ENCODE data around the gene PROSER1. TPM values are rescaled to one million over a fixed set of nuclear protein-coding genes. Genes with fewer than 3 reads are reported as not detected.

Gene PROSER1
- total and polyA plus RNA-seq, 9 of the 15 experiments (the other 6 are each of a cell fraction or from before 2014, with no cell fraction given), result 9.2 to 36.2 (median 10.4) TPM

DNA sequence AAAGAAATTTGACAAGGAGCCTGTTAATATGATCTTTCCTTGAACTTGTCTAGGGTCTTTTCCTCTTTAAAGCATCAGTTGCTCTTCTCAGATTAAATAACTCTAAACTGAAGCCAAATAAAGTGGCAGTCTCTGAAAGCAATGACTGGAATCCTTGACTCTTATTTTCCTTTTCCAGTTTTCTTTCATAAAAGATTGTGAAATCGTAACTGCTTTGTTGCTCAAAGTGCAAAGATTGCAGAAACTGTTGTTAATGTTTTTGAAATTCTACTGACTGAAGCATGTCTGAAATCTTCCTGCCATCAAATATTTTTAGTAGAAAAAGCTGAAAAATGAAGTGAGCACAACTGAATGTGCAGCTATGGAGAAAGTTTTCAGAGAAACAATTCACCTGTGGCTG is 2.3 kb upstream of the PROSER1 start:
- CTCF ChIA-PET (ENCODE audit: low intra/inter-chr PET ratio), result interaction anchor here (0.7 kb wide), 1 partner anchor 616 kb away, joined by 3 read pairs; no protein-coding TSS in a partner anchor
- WGBS (ENCODE audit: insufficient coverage, low coverage, missing lambda C conversion rate), result 44% methylated on average over 1 of the region's 1 CpG
- no peak for DNase-seq (ENCODE audit: extremely low read depth in 1 of 4, low spot score in 3 of 4)
- FAIRE-seq, result no peak
- peak overlapping the region; percentile 51 for H3K4me2 ChIP-seq (ENCODE audit: insufficient read depth, low read length)
- H3K4me1 ChIP-seq (replicated peaks in 1 of 2; ENCODE audit: control insufficient read depth in 2 of 2, insufficient read depth in 2 of 2, low read length in 2 of 2), result peaks cover 6 to 7% of the 10 kb centered on the region in 2 experiments; a peak in 4 of 5 replicates
- TF ChIP-seq XRCC4 (IDR thresholded peaks at IDR 0.05; ENCODE audit: extremely low read depth, insufficient read depth, insufficient read length) (no peak), ZNF311 (CRISPR knock-in tag; IDR thresholded peaks at IDR 0.05) (no peak), ZNF143 (CRISPR knock-in tag; IDR thresholded peaks at IDR 0.05) (no peak), U2AF1 (optimal IDR thresholded peaks at IDR 0.05; ENCODE audit: low read depth, low read length) (no peak), ZC3H11A (IDR thresholded peaks at IDR 0.05; ENCODE audit: low read depth, low read length) (no peak), TCF7 (IDR thresholded peaks at IDR 0.05; ENCODE audit: borderline replicate concordance) (no peak), ETV1 (tag; conservative IDR thresholded peaks at IDR 0.05; ENCODE audit: low read depth) (no peak), PTTG1 (tag; IDR thresholded peaks at IDR 0.05; ENCODE audit: low read depth) (no peak), TAF7 (tag; IDR thresholded peaks at IDR 0.05) (no peak), CEBPG (CRISPR knock-in tag; IDR thresholded peaks at IDR 0.05) (no peak), CEBPG (tag; conservative IDR thresholded peaks at IDR 0.05 in 1 of 2, IDR thresholded peaks at IDR 0.05 in 1 of 2) (peak; percentile 34 to 49; a peak in 3 of 4 replicates), POLR2B (IDR thresholded peaks at IDR 0.05; ENCODE audit: low read depth, partially characterized antibody) (no peak), ATF1 (CRISPR knock-in tag; IDR thresholded peaks at IDR 0.05) (no peak), ATF1 (tag; IDR thresholded peaks at IDR 0.05) (no peak), CEBPB (tag; IDR thresholded peaks at IDR 0.05) (peak; percentile 79)
- TF ChIP-seq, protein P1, sequence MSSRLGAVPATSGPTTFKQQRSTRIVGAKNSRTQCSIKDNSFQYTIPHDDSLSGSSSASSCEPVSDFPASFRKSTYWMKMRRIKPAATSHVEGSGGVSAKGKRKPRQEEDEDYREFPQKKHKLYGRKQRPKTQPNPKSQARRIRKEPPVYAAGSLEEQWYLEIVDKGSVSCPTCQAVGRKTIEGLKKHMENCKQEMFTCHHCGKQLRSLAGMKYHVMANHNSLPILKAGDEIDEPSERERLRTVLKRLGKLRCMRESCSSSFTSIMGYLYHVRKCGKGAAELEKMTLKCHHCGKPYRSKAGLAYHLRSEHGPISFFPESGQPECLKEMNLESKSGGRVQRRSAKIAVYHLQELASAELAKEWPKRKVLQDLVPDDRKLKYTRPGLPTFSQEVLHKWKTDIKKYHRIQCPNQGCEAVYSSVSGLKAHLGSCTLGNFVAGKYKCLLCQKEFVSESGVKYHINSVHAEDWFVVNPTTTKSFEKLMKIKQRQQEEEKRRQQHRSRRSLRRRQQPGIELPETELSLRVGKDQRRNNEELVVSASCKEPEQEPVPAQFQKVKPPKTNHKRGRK (tag; IDR thresholded peaks at IDR 0.05), result no peak
- TF ChIP-seq, protein P2, sequence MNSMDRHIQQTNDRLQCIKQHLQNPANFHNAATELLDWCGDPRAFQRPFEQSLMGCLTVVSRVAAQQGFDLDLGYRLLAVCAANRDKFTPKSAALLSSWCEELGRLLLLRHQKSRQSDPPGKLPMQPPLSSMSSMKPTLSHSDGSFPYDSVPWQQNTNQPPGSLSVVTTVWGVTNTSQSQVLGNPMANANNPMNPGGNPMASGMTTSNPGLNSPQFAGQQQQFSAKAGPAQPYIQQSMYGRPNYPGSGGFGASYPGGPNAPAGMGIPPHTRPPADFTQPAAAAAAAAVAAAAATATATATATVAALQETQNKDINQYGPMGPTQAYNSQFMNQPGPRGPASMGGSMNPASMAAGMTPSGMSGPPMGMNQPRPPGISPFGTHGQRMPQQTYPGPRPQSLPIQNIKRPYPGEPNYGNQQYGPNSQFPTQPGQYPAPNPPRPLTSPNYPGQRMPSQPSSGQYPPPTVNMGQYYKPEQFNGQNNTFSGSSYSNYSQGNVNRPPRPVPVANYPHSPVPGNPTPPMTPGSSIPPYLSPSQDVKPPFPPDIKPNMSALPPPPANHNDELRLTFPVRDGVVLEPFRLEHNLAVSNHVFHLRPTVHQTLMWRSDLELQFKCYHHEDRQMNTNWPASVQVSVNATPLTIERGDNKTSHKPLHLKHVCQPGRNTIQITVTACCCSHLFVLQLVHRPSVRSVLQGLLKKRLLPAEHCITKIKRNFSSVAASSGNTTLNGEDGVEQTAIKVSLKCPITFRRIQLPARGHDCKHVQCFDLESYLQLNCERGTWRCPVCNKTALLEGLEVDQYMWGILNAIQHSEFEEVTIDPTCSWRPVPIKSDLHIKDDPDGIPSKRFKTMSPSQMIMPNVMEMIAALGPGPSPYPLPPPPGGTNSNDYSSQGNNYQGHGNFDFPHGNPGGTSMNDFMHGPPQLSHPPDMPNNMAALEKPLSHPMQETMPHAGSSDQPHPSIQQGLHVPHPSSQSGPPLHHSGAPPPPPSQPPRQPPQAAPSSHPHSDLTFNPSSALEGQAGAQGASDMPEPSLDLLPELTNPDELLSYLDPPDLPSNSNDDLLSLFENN (IDR thresholded peaks at IDR 0.05; ENCODE audit: low read depth in 2 of 2, low read length in 2 of 2), result no peak
- TF ChIP-seq, protein P3, sequence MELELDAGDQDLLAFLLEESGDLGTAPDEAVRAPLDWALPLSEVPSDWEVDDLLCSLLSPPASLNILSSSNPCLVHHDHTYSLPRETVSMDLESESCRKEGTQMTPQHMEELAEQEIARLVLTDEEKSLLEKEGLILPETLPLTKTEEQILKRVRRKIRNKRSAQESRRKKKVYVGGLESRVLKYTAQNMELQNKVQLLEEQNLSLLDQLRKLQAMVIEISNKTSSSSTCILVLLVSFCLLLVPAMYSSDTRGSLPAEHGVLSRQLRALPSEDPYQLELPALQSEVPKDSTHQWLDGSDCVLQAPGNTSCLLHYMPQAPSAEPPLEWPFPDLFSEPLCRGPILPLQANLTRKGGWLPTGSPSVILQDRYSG (tag; conservative IDR thresholded peaks at IDR 0.05; ENCODE audit: low read depth), result no peak
- ATAC-seq, result no peak
- POLR2A ChIA-PET, result interaction anchor here (0.6 kb wide), 1 partner anchor 277 kb away, joined by 4 read pairs; no protein-coding TSS in a partner anchor
- H3K9me3 ChIP-seq (replicated peaks; ENCODE audit: control insufficient read depth, insufficient read depth, low read depth, low read length), result no peaks in the 10 kb centered on the region
- peaks cover 5% of the 10 kb centered on the region; the same call in 1 of the 2 replicates for H4K20me1 ChIP-seq (replicated peaks; ENCODE audit: control insufficient read depth, insufficient read depth, low read length)
- H3K4me3 ChIP-seq, result peak overlapping the region; percentile 21; the same call in 1 of the 2 replicates
- BruUV-seq (replicated peaks), result no TSS peak
- H3K27ac ChIP-seq (ENCODE audit: extremely low read depth, low read depth, low read length), result peak overlapping the region; percentile 42
- peaks cover 50% of the 10 kb centered on the region for H3K79me2 ChIP-seq (ENCODE audit: control insufficient read depth, insufficient read depth, low read length)
- H2AFZ ChIP-seq (ENCODE audit: low read depth, low read length), result peak overlapping the region; percentile 68; the same call in 1 of the 2 replicates
- peaks cover 8% of the 10 kb centered on the region; the same call in 1 of the 3 replicates for H3K36me3 ChIP-seq (ENCODE audit: control insufficient read depth, insufficient read depth, low read length)
- no peaks in the 10 kb centered on the region for H3K9me1 ChIP-seq (ENCODE audit: control insufficient read depth, insufficient read depth, low read length)
- peak overlapping the region in 1 of 2 experiments; percentile 61; a peak in 2 of 4 replicates for H3K9ac ChIP-seq (ENCODE audit: insufficient read depth in 1 of 2, low read depth in 2 of 2, low read length in 2 of 2)
- no peaks in the 10 kb centered on the region for H3K27me3 ChIP-seq (ENCODE audit: control insufficient read depth in 2 of 2, insufficient read depth in 2 of 2, low read length in 2 of 2)
- in situ Hi-C loops (cut with MboI), result no loop called here
- intact Hi-C loops (cut with micrococcal nuclease), result no loop called here
